HepG2 (cell line): ENCODE measurements around the gene SDK1. TPM values are rescaled to one million over a fixed set of nuclear protein-coding genes. Genes with fewer than 3 reads are reported as not detected.

Experiments
- ATAC-seq: fragments of 200-7000 bp; cut with Tn5 transposase; 3 replicates; pipeline ENCODE4 v1.9.1; 2020; ENCODE audit warnings: mild to moderate bottlenecking, moderate library complexity
- BruUV-seq: library from RNA; stranded (reverse); fragments of 400-500 nt; replicated peaks from 2 replicates; lab custom pipeline; 2021; lab: Mats Ljungman, UMichigan
- CTCF ChIA-PET: fragments of 300-600 bp; formaldehyde crosslinking; extraction: SDS; loops from one replicate; lab custom pipeline; 2021; ENCODE audit warnings: low total read pairs, inconsistent platforms, low intra/inter-chr PET ratio; lab: Yijun Ruan, JAX
- POLR2A ChIA-PET: fragments of 350-600 bp; sonication (Branson Sonifier 250); formaldehyde crosslinking; loops from one replicate; lab custom pipeline; 2020; ENCODE audit warnings: antibody characterized with exemption, inconsistent platforms; lab: Yijun Ruan, JAX
- DNase-seq: peaks from one replicate; pipeline ENCODE4 v3.0.0-alpha.2; 2015; ENCODE audit warnings: low spot score
- FAIRE-seq: peaks from 3 replicates; lab custom pipeline; 2011; peaks lifted over from hg19 to GRCh38; lab: Jason Lieb, UNC
- H2AFZ ChIP-seq: one replicate; pipeline ENCODE4 v1.6.1; 2011; ENCODE audit warnings: low read length, inconsistent platforms
- H3K27ac ChIP-seq: fragments of 300-600 bp; 3 replicates; pipeline ENCODE4 v1.8.0; 2011; ENCODE audit warnings: mixed run types, mild to moderate bottlenecking, mixed read lengths, low read length, inconsistent platforms; ENCODE audit not compliant: insufficient read depth; ENCODE audit errors: extremely low read length
- H3K27me3 ChIP-seq, 2 experiments: fragments of 200-600 bp in 1 of 2; 2 replicates in 1 of 2; 3 replicates in 1 of 2; pipeline versions ENCODE4 v1.6.0 to v1.8.0; 2011; ENCODE audit warnings: low read length in 2 of 2, mild to moderate bottlenecking in 2 of 2, moderate library complexity in 2 of 2, inconsistent platforms in 1 of 2; ENCODE audit not compliant: insufficient read depth in 2 of 2, control insufficient read depth in 1 of 2
- H3K36me3 ChIP-seq, 2 experiments: fragments of 200-600 bp in 1 of 2; replicated peaks in 1 of 2; 2 replicates in 1 of 2; 3 replicates in 1 of 2; pipeline versions ENCODE4 v1.5.1 to v1.8.0; 2011; ENCODE audit warnings: low read length in 2 of 2, inconsistent platforms in 1 of 2; ENCODE audit not compliant: insufficient read depth in 2 of 2, control insufficient read depth in 1 of 2
- H3K4me1 ChIP-seq: 2 replicates; pipeline ENCODE4 v1.5.1; 2012; ENCODE audit warnings: low read length, inconsistent platforms; ENCODE audit not compliant: insufficient read depth
- H3K4me2 ChIP-seq: 2 replicates; pipeline ENCODE4 v1.6.0; 2011; ENCODE audit warnings: low read depth, low read length, inconsistent platforms
- H3K4me3 ChIP-seq, 3 experiments: fragments of 200-600 bp in 1 of 3; sonication (generic), shearing (Covaris generic) in 1 of 3; replicated peaks in 1 of 3; 2 replicates each; pipeline ENCODE4 v1.5.1; 2011 to 2016; ENCODE audit warnings: low read length in 3 of 3, inconsistent platforms in 2 of 3, low read depth in 2 of 3, mild to moderate bottlenecking in 2 of 3, control low read depth in 1 of 3, mixed read lengths in 1 of 3; ENCODE audit not compliant: insufficient read depth in 1 of 3
- H3K79me2 ChIP-seq: one replicate; pipeline ENCODE4 v1.6.1; 2011; ENCODE audit warnings: low read length, inconsistent platforms; ENCODE audit not compliant: insufficient read depth
- H3K9ac ChIP-seq: 2 replicates; pipeline ENCODE4 v1.6.0; 2011; ENCODE audit warnings: mild to moderate bottlenecking, low read depth, low read length, inconsistent platforms; ENCODE audit not compliant: insufficient read depth
- H3K9me3 ChIP-seq: 2 replicates; pipeline ENCODE4 v1.5.1; 2012; ENCODE audit warnings: mild to moderate bottlenecking, low read length
- H4K20me1 ChIP-seq: 2 replicates; pipeline ENCODE4 v1.6.0; 2011; ENCODE audit warnings: inconsistent platforms, mild to moderate bottlenecking, low read length, moderate library complexity; ENCODE audit not compliant: insufficient read depth
- CTCF ChIP-seq: sonication (generic); formaldehyde crosslinking; IDR thresholded peaks from 2 replicates; pipeline ENCODE4 v1.5.0; 2020; ENCODE audit warnings: mild to moderate bottlenecking, missing genetic modification reagents, moderate library complexity
- HDAC2 ChIP-seq: sonication (generic); formaldehyde crosslinking; IDR thresholded peaks from 2 replicates; pipeline ENCODE4 v1.4.0; 2020; ENCODE audit warnings: missing genetic modification reagents
- ZNF17 ChIP-seq: sonication (generic); formaldehyde crosslinking; IDR thresholded peaks from 2 replicates; pipeline ENCODE4 v1.5.0; 2020; ENCODE audit warnings: mild to moderate bottlenecking, missing genetic modification reagents
- whole genome bisulfite sequencing: methylation state at CpG from one replicate; pipeline ENCODE4 v1.1.6; 2017; ENCODE audit warnings: low lambda C conversion rate; 5-methylcytosine and 5-hydroxymethylcytosine counted together
- in situ Hi-C: cut with HindIII; loops from 2 replicates; pipeline ENCODE4 v1.10.0; 2017; ENCODE audit warnings: low pct_unique_long_range_greater_than_20kb; ENCODE audit not compliant: extremely low pct_ligation_motif_present
- intact Hi-C: fragments of 100-400 bp; cut with micrococcal nuclease; formaldehyde crosslinking; loops from one replicate; pipeline ENCODE4 v1.10.0; 2022; ENCODE audit not compliant: unreplicated experiment
- polyA plus RNA-seq, 8 experiments: library from polyadenylated mRNA; depleted of rRNA in 3 of 8; stranded (reverse) in 7 of 8; unstranded in 1 of 8; fragments of >200 nt; fragmentation: Illumina TruSeq in 4 of 8; extraction: Trizol in 4 of 8; gene quantifications; 2 replicates each; pipeline versions ENCODE4 v1.2.1 to v1.2.3, GENCODE V29; 2011 to 2016; ENCODE audit warnings: low read depth in 4 of 8, missing spikeins in 1 of 8, mixed read lengths in 1 of 8; ENCODE audit not compliant: insufficient read depth in 1 of 8
- total RNA-seq, 5 experiments: library from RNA; depleted of rRNA; stranded (reverse); fragments of >200 nt; fragmentation: Illumina TruSeq; extraction: Trizol; gene quantifications; 2 replicates each; pipeline ENCODE4 v1.2.3, GENCODE V29; 2016; ENCODE audit warnings: low read depth in 1 of 5

Gene SDK1
- total and polyA plus RNA-seq, 2 of the 13 experiments (the other 11 are each of a cell fraction or from before 2014, with no cell fraction given), result 0.35 to 2.4 TPM

DNA sequence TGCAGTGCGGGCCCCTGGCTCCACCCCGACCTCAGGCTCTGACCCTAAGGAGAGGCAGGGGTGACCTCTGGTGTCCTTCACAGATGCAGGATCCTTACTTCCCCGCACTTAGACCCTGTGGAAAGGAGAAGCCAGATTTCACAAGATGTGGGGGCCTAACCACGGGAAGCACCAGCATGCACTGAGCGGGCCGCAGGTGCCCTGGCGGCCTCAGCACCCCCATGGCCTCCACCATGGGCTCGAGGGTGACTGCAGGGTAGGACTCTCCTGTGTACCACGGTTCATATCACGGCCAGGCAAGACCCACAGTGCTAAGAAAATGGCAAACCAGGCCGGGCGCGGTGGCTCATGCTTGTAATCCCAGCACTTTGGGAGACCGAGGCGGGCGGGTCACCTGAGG is 971.1 kb downstream of the SDK1 start:
- Histone ChIP-seq H3K36me3 (no peaks in the 10 kb centered on the region), H2AFZ (no peak overlapping the region), H3K27me3 (no peaks in the 10 kb centered on the region), H3K4me3 (no peak overlapping the region), H4K20me1 (no peaks in the 10 kb centered on the region), H3K9ac (no peak overlapping the region), H3K27ac (no peak overlapping the region), H3K4me1 (no peaks in the 10 kb centered on the region), H3K4me2 (no peak overlapping the region), H3K79me2 (no peaks in the 10 kb centered on the region), H3K9me3 (no peaks in the 10 kb centered on the region)
- TF ChIP-seq ZNF17 (CRISPR knock-in tag), result no peak
- TF ChIP-seq CTCF (CRISPR knock-in tag), result 0 out of 2 replicates have a peak, but pooled peaks have one; percentile 4
- ChIA-PET CTCF (no interaction called here), POLR2A (no interaction called here)
- no TSS peak for BruUV-seq
- ATAC-seq, result no peak
- in situ Hi-C loops (no loop called here), intact Hi-C loops (no loop called here)
- WGBS, result 93% methylated on average over 4 of the region's 16 CpGs
- no peak for FAIRE-seq
- no peak for DNase-seq

DNA sequence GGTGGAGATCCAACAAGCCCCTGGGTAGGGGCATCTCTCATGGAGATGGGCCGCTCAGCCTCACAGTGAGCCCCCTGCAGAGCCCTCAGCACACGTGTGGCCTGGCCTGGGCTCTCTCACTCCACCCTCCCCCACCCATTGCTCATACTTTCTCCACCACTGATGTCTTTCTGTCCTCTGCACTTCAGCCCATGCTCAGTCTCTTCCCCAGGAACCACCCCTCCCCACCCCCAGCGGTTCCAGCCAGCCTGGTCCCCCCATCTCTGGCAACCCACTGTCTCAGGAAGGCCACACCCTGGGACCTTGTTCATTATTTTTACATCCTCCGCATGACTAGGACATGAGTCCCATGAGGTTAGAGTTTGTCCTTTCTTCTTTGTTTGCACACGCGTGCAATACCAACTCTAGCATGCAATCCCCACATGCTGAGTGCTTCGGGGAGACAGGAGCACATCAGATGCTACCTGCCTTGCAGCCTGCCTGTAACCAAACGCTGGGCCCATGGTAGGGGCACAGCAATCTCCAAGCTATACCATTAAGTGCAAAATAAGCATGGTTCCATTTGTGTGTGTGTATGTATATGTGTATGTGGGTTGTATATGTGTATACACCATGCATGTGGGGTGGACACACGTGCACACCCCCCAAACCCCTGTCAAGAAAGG is 972.6 kb downstream of the SDK1 start:
- Histone ChIP-seq H3K79me2 (no peaks in the 10 kb centered on the region), H3K9me3 (no peaks in the 10 kb centered on the region), H3K4me2 (no peak overlapping the region), H4K20me1 (no peaks in the 10 kb centered on the region), H3K27me3 (no peaks in the 10 kb centered on the region), H3K9ac (no peak overlapping the region), H3K27ac (no peak overlapping the region), H2AFZ (no peak overlapping the region), H3K4me1 (no peaks in the 10 kb centered on the region), H3K4me3 (no peak overlapping the region), H3K36me3 (no peaks in the 10 kb centered on the region)
- ChIA-PET POLR2A (no interaction called here), CTCF (no interaction called here)
- ATAC-seq, result no peak
- no peak for FAIRE-seq
- DNase-seq, result no peak
- BruUV-seq, result no TSS peak
- intact Hi-C loops (no loop called here), in situ Hi-C loops (no loop called here)
- TF ChIP-seq HDAC2 (CRISPR knock-in tag), result no peak
- WGBS, result 55% methylated on average over 7 of the region's 9 CpGs
